ENCODE measurements around the gene CHL1. TPM values are rescaled to one million over a fixed set of nuclear protein-coding genes. Genes with fewer than 3 reads are reported as not detected.

Gene CHL1, protein sequence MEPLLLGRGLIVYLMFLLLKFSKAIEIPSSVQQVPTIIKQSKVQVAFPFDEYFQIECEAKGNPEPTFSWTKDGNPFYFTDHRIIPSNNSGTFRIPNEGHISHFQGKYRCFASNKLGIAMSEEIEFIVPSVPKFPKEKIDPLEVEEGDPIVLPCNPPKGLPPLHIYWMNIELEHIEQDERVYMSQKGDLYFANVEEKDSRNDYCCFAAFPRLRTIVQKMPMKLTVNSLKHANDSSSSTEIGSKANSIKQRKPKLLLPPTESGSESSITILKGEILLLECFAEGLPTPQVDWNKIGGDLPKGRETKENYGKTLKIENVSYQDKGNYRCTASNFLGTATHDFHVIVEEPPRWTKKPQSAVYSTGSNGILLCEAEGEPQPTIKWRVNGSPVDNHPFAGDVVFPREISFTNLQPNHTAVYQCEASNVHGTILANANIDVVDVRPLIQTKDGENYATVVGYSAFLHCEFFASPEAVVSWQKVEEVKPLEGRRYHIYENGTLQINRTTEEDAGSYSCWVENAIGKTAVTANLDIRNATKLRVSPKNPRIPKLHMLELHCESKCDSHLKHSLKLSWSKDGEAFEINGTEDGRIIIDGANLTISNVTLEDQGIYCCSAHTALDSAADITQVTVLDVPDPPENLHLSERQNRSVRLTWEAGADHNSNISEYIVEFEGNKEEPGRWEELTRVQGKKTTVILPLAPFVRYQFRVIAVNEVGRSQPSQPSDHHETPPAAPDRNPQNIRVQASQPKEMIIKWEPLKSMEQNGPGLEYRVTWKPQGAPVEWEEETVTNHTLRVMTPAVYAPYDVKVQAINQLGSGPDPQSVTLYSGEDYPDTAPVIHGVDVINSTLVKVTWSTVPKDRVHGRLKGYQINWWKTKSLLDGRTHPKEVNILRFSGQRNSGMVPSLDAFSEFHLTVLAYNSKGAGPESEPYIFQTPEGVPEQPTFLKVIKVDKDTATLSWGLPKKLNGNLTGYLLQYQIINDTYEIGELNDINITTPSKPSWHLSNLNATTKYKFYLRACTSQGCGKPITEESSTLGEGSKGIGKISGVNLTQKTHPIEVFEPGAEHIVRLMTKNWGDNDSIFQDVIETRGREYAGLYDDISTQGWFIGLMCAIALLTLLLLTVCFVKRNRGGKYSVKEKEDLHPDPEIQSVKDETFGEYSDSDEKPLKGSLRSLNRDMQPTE (N-terminal part only)
- total RNA-seq (under 1 TPM in 3 of 5 donors, not detected in 2; 0.06 to 0.46 (median 0.18) TPM), total RNA-seq (0 to 0.28 (median 0) reads per million in 29 experiments)
- total RNA-seq (2013): 0.22 TPM

- H3K27me3 ChIP-seq (replicated peaks in 1 of 2; ENCODE audit: control insufficient read depth in 2 of 2, extremely low read depth in 1 of 2, insufficient read depth in 2 of 2, low read length in 1 of 2): peaks cover 9 to 16% of the 10 kb centered on the region in 2 experiments
- peaks cover 23 to 24% of the 10 kb centered on the region in 2 donors for H3K27me3 Mint-ChIP-seq
- H3K4me3 Mint-ChIP-seq: peak within 1 kb of the TSS in 1 of 3 donors; percentile 25
Observed at GRCh38 chr3:196311-197148, at the start of gene CHL1. Gene CHL1 (plus strand): TSS chr3:196763. CDS start chr3:319777, 123,014 bp downstream.

DNA sequence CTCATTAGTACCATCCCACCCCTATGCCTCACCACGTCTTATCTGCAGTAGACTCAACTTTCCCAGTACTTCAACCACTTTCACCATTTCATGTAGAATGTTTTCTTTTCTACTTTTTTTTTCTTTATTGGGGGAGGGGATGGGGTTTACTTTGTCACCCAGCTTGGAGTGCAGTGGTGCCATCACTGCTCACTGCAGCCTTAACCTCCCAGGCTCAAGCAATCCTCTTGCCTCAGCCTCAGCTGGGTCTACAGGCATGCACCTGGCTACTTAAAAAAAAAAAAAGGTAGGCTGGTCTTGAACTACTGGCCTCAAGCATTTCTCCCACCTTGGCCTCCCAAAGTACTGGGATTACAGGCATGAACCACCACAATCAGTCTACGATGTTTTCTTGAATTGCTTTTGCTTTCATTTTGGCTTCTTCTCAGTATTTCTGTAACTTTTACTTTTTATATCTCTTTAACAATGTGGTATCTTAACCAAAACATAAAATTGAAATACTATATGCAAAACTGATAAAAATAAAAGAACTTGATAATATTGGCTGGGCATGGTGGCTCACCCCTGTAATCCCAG, 44.9 kb upstream of the CHL1 start:
- H3K9me3 Mint-ChIP-seq: peaks cover 0 to 3% (median 0%) of the 10 kb centered on the region in 3 donors
- CTCF ChIA-PET: no interaction called here
- no peaks in the 10 kb centered on the region for H3K9me3 ChIP-seq
- no peaks in the 10 kb centered on the region for H3K36me3 Mint-ChIP-seq
- no peak for ATAC-seq (replicated peaks in 1 of 4)
- no peaks in the 10 kb centered on the region for H3K36me3 ChIP-seq (ENCODE audit: control insufficient read depth in 2 of 2, extremely low read depth in 1 of 2, insufficient read depth in 1 of 2, low read length in 1 of 2)
- no peak for DNase-seq
- WGBS (ENCODE audit: insufficient coverage): no CpG with 5 or more reads among the region's 2 CpGs
- no peaks in the 10 kb centered on the region for H3K27me3 Mint-ChIP-seq
- H3K4me3 ChIP-seq (ENCODE audit: control insufficient read depth in 1 of 2, extremely low read depth in 1 of 2, low read length in 1 of 2): no peak overlapping the region
- no peak overlapping the region for H3K27ac Mint-ChIP-seq
- H3K27me3 ChIP-seq (replicated peaks in 1 of 2; ENCODE audit: control insufficient read depth in 2 of 2, extremely low read depth in 1 of 2, insufficient read depth in 2 of 2, low read length in 1 of 2): no peaks in the 10 kb centered on the region
- H3K4me1 ChIP-seq (ENCODE audit: control insufficient read depth in 1 of 2, extremely low read depth in 1 of 2, insufficient read depth in 2 of 2, low read length in 2 of 2): no peaks in the 10 kb centered on the region
- no peaks in the 10 kb centered on the region for H3K4me1 Mint-ChIP-seq
- H3K4me3 Mint-ChIP-seq: no peak overlapping the region
- POLR2A ChIA-PET: no interaction called here
- H3K27ac ChIP-seq (ENCODE audit: low read length): no peak overlapping the region

More at GRCh38 chr3:196311-197148, at the start of gene CHL1:
- Histone ChIP-seq H3K36me3 (ENCODE audit: control insufficient read depth in 2 of 2, extremely low read depth in 1 of 2, insufficient read depth in 1 of 2, low read length in 1 of 2) (no peaks in the 10 kb centered on the region), H3K27ac (ENCODE audit: low read length) (no peak within 1 kb of the TSS), H3K4me3 (ENCODE audit: control insufficient read depth in 1 of 2, extremely low read depth in 1 of 2, low read length in 1 of 2) (no peak within 1 kb of the TSS), H3K4me1 (ENCODE audit: control insufficient read depth in 1 of 2, extremely low read depth in 1 of 2, insufficient read depth in 2 of 2, low read length in 2 of 2) (no peaks in the 10 kb centered on the region), H3K9me3 (no peaks in the 10 kb centered on the region)
- WGBS (ENCODE audit: insufficient coverage): 5% methylated on average over 55 of the region's 64 CpGs
- Mint-ChIP-seq H3K27ac (no peak within 1 kb of the TSS), H3K4me1 (peaks cover 4 to 6% (median 5%) of the 10 kb centered on the region in 3 donors), H3K9me3 (peaks cover 0 to 8% (median 0%) of the 10 kb centered on the region in 3 donors), H3K36me3 (peaks cover 3% of the 10 kb centered on the region)
- DNase-seq: no peak
- ATAC-seq (replicated peaks in 1 of 4): peak in 1 of 4 experiments; percentile 17
- ChIA-PET POLR2A (no interaction called here), CTCF (no interaction called here)

GRCh38 chr3:159974-160373, 36.6 kb upstream of the CHL1 start:
- DNase-seq (no peak), ATAC-seq (replicated peaks in 1 of 4) (no peak)
- H3K27ac ChIP-seq (ENCODE audit: low read length): no peak overlapping the region
- no peak overlapping the region for H3K4me3 ChIP-seq (ENCODE audit: control insufficient read depth in 1 of 2, extremely low read depth in 1 of 2, low read length in 1 of 2)
- no peaks in the 10 kb centered on the region for H3K36me3 Mint-ChIP-seq
- ChIA-PET CTCF (no interaction called here), POLR2A (no interaction called here)
- no peaks in the 10 kb centered on the region for H3K4me1 Mint-ChIP-seq
- no peaks in the 10 kb centered on the region for H3K4me1 ChIP-seq (ENCODE audit: control insufficient read depth in 1 of 2, extremely low read depth in 1 of 2, insufficient read depth in 2 of 2, low read length in 2 of 2)
- H3K9me3 ChIP-seq: no peaks in the 10 kb centered on the region
- H3K36me3 ChIP-seq (ENCODE audit: control insufficient read depth in 2 of 2, extremely low read depth in 1 of 2, insufficient read depth in 1 of 2, low read length in 1 of 2): no peaks in the 10 kb centered on the region
- H3K27me3 ChIP-seq (replicated peaks in 1 of 2; ENCODE audit: control insufficient read depth in 2 of 2, extremely low read depth in 1 of 2, insufficient read depth in 2 of 2, low read length in 1 of 2): no peaks in the 10 kb centered on the region
- WGBS (ENCODE audit: insufficient coverage): no CpG with 5 or more reads among the region's 1 CpG
- peaks cover 0 to 3% of the 10 kb centered on the region in 2 donors for H3K27me3 Mint-ChIP-seq
- no peak overlapping the region for H3K4me3 Mint-ChIP-seq
- peak overlapping the region in 1 of 2 donors; percentile 2 for H3K27ac Mint-ChIP-seq
- H3K9me3 Mint-ChIP-seq: no peaks in the 10 kb centered on the region

GRCh38 chr3:166071-166470, 30.5 kb upstream of the CHL1 start:
- peaks cover 3% of the 10 kb centered on the region in 2 donors for H3K27me3 Mint-ChIP-seq
- no peak overlapping the region for H3K27ac Mint-ChIP-seq
- Histone ChIP-seq H3K27me3 (replicated peaks in 1 of 2; ENCODE audit: control insufficient read depth in 2 of 2, extremely low read depth in 1 of 2, insufficient read depth in 2 of 2, low read length in 1 of 2) (no peaks in the 10 kb centered on the region), H3K9me3 (no peaks in the 10 kb centered on the region), H3K4me3 (ENCODE audit: control insufficient read depth in 1 of 2, extremely low read depth in 1 of 2, low read length in 1 of 2) (no peak overlapping the region), H3K36me3 (ENCODE audit: control insufficient read depth in 2 of 2, extremely low read depth in 1 of 2, insufficient read depth in 1 of 2, low read length in 1 of 2) (no peaks in the 10 kb centered on the region), H3K27ac (ENCODE audit: low read length) (no peak overlapping the region), H3K4me1 (ENCODE audit: control insufficient read depth in 1 of 2, extremely low read depth in 1 of 2, insufficient read depth in 2 of 2, low read length in 2 of 2) (no peaks in the 10 kb centered on the region)
- no peak for ATAC-seq (replicated peaks in 1 of 4)
- DNase-seq: no peak
- no peaks in the 10 kb centered on the region for H3K9me3 Mint-ChIP-seq
- POLR2A ChIA-PET: no interaction called here
- H3K4me1 Mint-ChIP-seq: no peaks in the 10 kb centered on the region
- no peak overlapping the region for H3K4me3 Mint-ChIP-seq
- no peaks in the 10 kb centered on the region for H3K36me3 Mint-ChIP-seq
- CTCF ChIA-PET: no interaction called here

GRCh38 chr3:166799-167198, 29.8 kb upstream of the CHL1 start:
- ChIA-PET CTCF (no interaction called here), POLR2A (no interaction called here)
- no peaks in the 10 kb centered on the region for H3K36me3 ChIP-seq (ENCODE audit: control insufficient read depth in 2 of 2, extremely low read depth in 1 of 2, insufficient read depth in 1 of 2, low read length in 1 of 2)
- H3K9me3 ChIP-seq: no peaks in the 10 kb centered on the region
- DNase-seq (no peak), ATAC-seq (replicated peaks in 1 of 4) (no peak)
- 80% methylated on average over 2 of the region's 5 CpGs for WGBS (ENCODE audit: insufficient coverage)
- H3K4me1 ChIP-seq (ENCODE audit: control insufficient read depth in 1 of 2, extremely low read depth in 1 of 2, insufficient read depth in 2 of 2, low read length in 2 of 2): no peaks in the 10 kb centered on the region
- Mint-ChIP-seq H3K9me3 (no peaks in the 10 kb centered on the region), H3K4me3 (no peak overlapping the region), H3K27ac (no peak overlapping the region), H3K27me3 (peaks cover 3% of the 10 kb centered on the region in 2 donors), H3K36me3 (no peaks in the 10 kb centered on the region), H3K4me1 (no peaks in the 10 kb centered on the region)
- H3K27me3 ChIP-seq (replicated peaks in 1 of 2; ENCODE audit: control insufficient read depth in 2 of 2, extremely low read depth in 1 of 2, insufficient read depth in 2 of 2, low read length in 1 of 2): no peaks in the 10 kb centered on the region
- H3K27ac ChIP-seq (ENCODE audit: low read length): no peak overlapping the region
- H3K4me3 ChIP-seq (ENCODE audit: control insufficient read depth in 1 of 2, extremely low read depth in 1 of 2, low read length in 1 of 2): no peak overlapping the region
